ENCODE data around the gene CISH.

The CISH gene

GRCh38 chr3:50587806-50588758 lies 23.5 kb downstream of the CISH start:
- no peaks in the 10 kb centered on the region for H3K27me3 ChIP-seq (ENCODE audit: control insufficient read depth in 1 of 2, insufficient read depth in 2 of 2, low read length in 2 of 2)
- no peaks in the 10 kb centered on the region for H3K9me3 ChIP-seq (ENCODE audit: low read length)
- H3K4me1 ChIP-seq (ENCODE audit: insufficient read depth, low read length): peaks cover 19% of the 10 kb centered on the region
- no peaks in the 10 kb centered on the region for H3K36me3 ChIP-seq (ENCODE audit: insufficient read depth, low read length)
- H3K4me3 ChIP-seq (ENCODE audit: low read depth in 1 of 2, low read length in 2 of 2): no peak overlapping the region
- H3K9ac ChIP-seq (ENCODE audit: low read length): no peak overlapping the region
- no peak overlapping the region for H3K27ac ChIP-seq (ENCODE audit: low read depth, low read length)

GRCh38 chr3:50587373-50587772 lies 24.2 kb downstream of the CISH start:
- Histone ChIP-seq H3K36me3 (ENCODE audit: insufficient read depth, low read length) (peaks cover 2% of the 10 kb centered on the region), H3K9me3 (ENCODE audit: low read length) (no peaks in the 10 kb centered on the region), H3K4me1 (ENCODE audit: insufficient read depth, low read length) (peaks cover 13% of the 10 kb centered on the region), H3K27ac (ENCODE audit: low read depth, low read length) (no peak overlapping the region), H3K9ac (ENCODE audit: low read length) (no peak overlapping the region), H3K27me3 (ENCODE audit: control insufficient read depth in 1 of 2, insufficient read depth in 2 of 2, low read length in 2 of 2) (no peaks in the 10 kb centered on the region), H3K4me3 (ENCODE audit: low read depth in 1 of 2, low read length in 2 of 2) (no peak overlapping the region)

DNA sequence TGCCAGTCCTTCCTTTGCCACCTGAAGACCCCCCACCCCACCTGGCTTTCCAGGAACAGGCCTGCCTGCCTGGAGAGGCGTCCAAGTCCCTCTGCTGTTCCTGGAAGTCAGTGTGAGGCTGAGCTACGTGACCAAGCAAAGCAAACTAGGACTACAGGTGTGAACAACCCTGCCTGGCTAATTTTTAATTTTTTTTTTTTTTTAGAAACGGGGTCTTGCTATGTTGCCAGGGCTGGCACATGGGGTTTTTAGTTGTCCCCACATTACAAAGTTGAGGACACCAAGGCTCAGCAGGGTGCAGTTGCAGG lies 24.9 kb downstream of the CISH start:
- peaks cover 10% of the 10 kb centered on the region for H3K4me1 ChIP-seq (ENCODE audit: insufficient read depth, low read length)
- no peak overlapping the region for H3K4me3 ChIP-seq (ENCODE audit: low read depth in 1 of 2, low read length in 2 of 2)

DNA sequence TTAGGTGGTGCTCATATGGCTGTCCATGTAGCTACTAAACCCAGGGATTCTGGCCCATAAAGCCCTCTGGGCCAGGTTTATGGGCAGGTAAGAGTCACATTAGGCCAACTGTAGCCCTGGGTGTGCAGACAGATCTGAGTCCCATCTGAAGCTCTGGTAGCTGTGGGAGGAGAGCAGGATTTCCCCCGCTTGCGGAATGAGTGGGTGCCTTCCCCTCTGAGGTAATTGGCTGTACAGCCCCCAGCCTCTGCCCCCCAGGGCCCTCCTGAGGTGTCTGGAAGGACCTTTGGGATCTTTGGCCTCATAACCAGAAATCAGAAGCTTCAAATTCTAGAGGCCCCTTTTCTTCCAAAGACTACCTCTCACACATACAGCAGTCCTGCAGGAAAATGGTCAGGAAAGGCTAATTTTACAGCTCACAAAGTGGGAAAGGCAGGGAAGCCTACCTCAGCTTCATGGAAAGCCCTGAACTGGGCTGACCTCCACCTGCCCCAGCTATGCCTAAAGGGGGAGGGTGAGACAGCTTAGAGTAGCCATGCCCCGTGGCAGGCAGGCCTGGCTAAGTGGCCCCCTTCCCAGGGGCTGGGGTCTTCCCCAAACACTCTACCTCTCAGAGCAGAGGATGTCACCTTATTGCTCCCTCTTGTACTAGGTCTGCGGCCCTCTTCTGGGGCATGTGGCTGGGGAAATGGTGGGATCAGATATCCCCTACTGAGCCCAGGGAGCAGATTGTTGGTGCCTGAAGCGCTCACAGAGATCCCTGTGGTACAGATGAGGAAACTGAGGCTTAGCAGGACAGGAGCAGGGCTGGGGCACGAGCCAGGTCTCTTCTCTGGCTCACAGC lies 25.4 kb downstream of the CISH start:
- Histone ChIP-seq H3K4me1 (ENCODE audit: insufficient read depth, low read length) (peaks cover 7% of the 10 kb centered on the region), H3K36me3 (ENCODE audit: insufficient read depth, low read length) (peaks cover 3% of the 10 kb centered on the region), H3K9ac (ENCODE audit: low read length) (no peak overlapping the region), H3K27ac (ENCODE audit: low read depth, low read length) (no peak overlapping the region), H3K27me3 (ENCODE audit: control insufficient read depth in 1 of 2, insufficient read depth in 2 of 2, low read length in 2 of 2) (no peaks in the 10 kb centered on the region), H3K4me3 (ENCODE audit: low read depth in 1 of 2, low read length in 2 of 2) (no peak overlapping the region), H3K9me3 (ENCODE audit: low read length) (no peaks in the 10 kb centered on the region)

More for the DNA sequence above, 24.9 kb downstream of the CISH start:
- Histone ChIP-seq H3K27ac (ENCODE audit: low read depth, low read length) (no peak overlapping the region), H3K36me3 (ENCODE audit: insufficient read depth, low read length) (peaks cover 3% of the 10 kb centered on the region), H3K9ac (ENCODE audit: low read length) (no peak overlapping the region), H3K27me3 (ENCODE audit: control insufficient read depth in 1 of 2, insufficient read depth in 2 of 2, low read length in 2 of 2) (no peaks in the 10 kb centered on the region), H3K9me3 (ENCODE audit: low read length) (no peaks in the 10 kb centered on the region)

DNA sequence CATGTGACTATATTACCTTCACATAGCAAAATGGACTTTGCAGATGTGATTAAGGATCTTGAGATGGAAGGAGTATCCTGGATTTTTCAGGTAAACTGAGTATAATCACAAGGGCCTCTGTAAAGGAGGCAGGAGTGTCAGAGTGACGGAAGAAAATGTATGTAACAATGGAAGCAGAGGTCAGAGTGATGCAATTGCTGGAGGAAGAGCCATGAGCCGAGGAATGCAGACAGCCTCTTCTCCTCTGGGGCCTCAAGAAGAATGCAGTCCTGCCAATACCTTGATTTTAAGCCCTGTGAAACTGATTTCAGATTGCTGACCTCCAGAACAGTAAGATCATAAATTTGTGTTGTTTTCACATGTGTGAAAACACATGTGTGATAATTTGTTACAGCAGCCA lies 27.2 kb downstream of the CISH start:
- Histone ChIP-seq H3K27me3 (ENCODE audit: control insufficient read depth in 1 of 2, insufficient read depth in 2 of 2, low read length in 2 of 2) (no peaks in the 10 kb centered on the region), H3K27ac (ENCODE audit: low read depth, low read length) (no peak overlapping the region), H3K4me3 (ENCODE audit: low read depth in 1 of 2, low read length in 2 of 2) (no peak overlapping the region), H3K36me3 (ENCODE audit: insufficient read depth, low read length) (peaks cover 3% of the 10 kb centered on the region), H3K4me1 (ENCODE audit: insufficient read depth, low read length) (no peaks in the 10 kb centered on the region), H3K9me3 (ENCODE audit: low read length) (no peaks in the 10 kb centered on the region), H3K9ac (ENCODE audit: low read length) (no peak overlapping the region)

GRCh38 chr3:50583897-50584296 lies 27.7 kb downstream of the CISH start:
- Histone ChIP-seq H3K9me3 (ENCODE audit: low read length) (no peaks in the 10 kb centered on the region), H3K27me3 (ENCODE audit: control insufficient read depth in 1 of 2, insufficient read depth in 2 of 2, low read length in 2 of 2) (no peaks in the 10 kb centered on the region), H3K36me3 (ENCODE audit: insufficient read depth, low read length) (peaks cover 6% of the 10 kb centered on the region), H3K4me3 (ENCODE audit: low read depth in 1 of 2, low read length in 2 of 2) (no peak overlapping the region), H3K9ac (ENCODE audit: low read length) (no peak overlapping the region), H3K27ac (ENCODE audit: low read depth, low read length) (no peak overlapping the region), H3K4me1 (ENCODE audit: insufficient read depth, low read length) (no peaks in the 10 kb centered on the region)

- Histone ChIP-seq H3K27ac (ENCODE audit: low read depth, low read length) (no peak overlapping the region), H3K36me3 (ENCODE audit: insufficient read depth, low read length) (peaks cover 24% of the 10 kb centered on the region), H3K4me1 (ENCODE audit: insufficient read depth, low read length) (no peaks in the 10 kb centered on the region), H3K9me3 (ENCODE audit: low read length) (no peaks in the 10 kb centered on the region), H3K27me3 (ENCODE audit: control insufficient read depth in 1 of 2, insufficient read depth in 2 of 2, low read length in 2 of 2) (no peaks in the 10 kb centered on the region), H3K4me3 (ENCODE audit: low read depth in 1 of 2, low read length in 2 of 2) (no peak overlapping the region), H3K9ac (ENCODE audit: low read length) (no peak overlapping the region)
Measured at GRCh38 chr3:50582083-50582482, 29.5 kb downstream of the CISH start.

DNA sequence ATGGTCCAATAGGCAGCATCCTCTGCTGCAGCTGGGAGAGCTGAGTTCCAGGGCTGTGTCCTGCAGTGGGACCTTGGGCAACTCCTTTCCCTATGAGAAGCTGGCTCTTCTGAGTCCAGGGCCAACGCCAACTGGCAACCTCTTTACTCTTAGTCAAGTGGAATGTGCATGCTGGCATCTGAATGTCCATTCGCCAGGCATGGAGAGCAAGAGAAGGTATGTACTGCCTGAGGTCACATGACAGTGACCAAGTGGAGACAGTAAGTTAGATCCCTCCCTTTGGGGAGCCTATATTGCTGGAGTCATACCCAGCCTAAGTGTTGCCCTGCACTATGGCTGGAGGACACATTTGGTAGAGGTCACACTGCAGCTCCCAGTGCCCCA lies 30.1 kb downstream of the CISH start:
- Histone ChIP-seq H3K4me3 (ENCODE audit: low read depth in 1 of 2, low read length in 2 of 2) (no peak overlapping the region), H3K36me3 (ENCODE audit: insufficient read depth, low read length) (peaks cover 28% of the 10 kb centered on the region), H3K4me1 (ENCODE audit: insufficient read depth, low read length) (no peaks in the 10 kb centered on the region), H3K27ac (ENCODE audit: low read depth, low read length) (no peak overlapping the region), H3K27me3 (ENCODE audit: control insufficient read depth in 1 of 2, insufficient read depth in 2 of 2, low read length in 2 of 2) (no peaks in the 10 kb centered on the region), H3K9ac (ENCODE audit: low read length) (no peak overlapping the region), H3K9me3 (ENCODE audit: low read length) (no peaks in the 10 kb centered on the region)

- no peaks in the 10 kb centered on the region for H3K4me1 ChIP-seq (ENCODE audit: insufficient read depth, low read length)
- H3K9ac ChIP-seq (ENCODE audit: low read length): no peak overlapping the region
- H3K36me3 ChIP-seq (ENCODE audit: insufficient read depth, low read length): peaks cover 34% of the 10 kb centered on the region
- H3K27me3 ChIP-seq (ENCODE audit: control insufficient read depth in 1 of 2, insufficient read depth in 2 of 2, low read length in 2 of 2): no peaks in the 10 kb centered on the region
- H3K27ac ChIP-seq (ENCODE audit: low read depth, low read length): no peak overlapping the region
- no peaks in the 10 kb centered on the region for H3K9me3 ChIP-seq (ENCODE audit: low read length)
- H3K4me3 ChIP-seq (ENCODE audit: low read depth in 1 of 2, low read length in 2 of 2): no peak overlapping the region
Measured at GRCh38 chr3:50580683-50581458, 30.7 kb downstream of the CISH start.

- no peak overlapping the region for H3K27ac ChIP-seq (ENCODE audit: low read depth, low read length)
- peaks cover 47% of the 10 kb centered on the region for H3K36me3 ChIP-seq (ENCODE audit: insufficient read depth, low read length)
- no peak overlapping the region for H3K4me3 ChIP-seq (ENCODE audit: low read depth in 1 of 2, low read length in 2 of 2)
- peaks cover 1% of the 10 kb centered on the region for H3K4me1 ChIP-seq (ENCODE audit: insufficient read depth, low read length)
- no peak overlapping the region for H3K9ac ChIP-seq (ENCODE audit: low read length)
- no peaks in the 10 kb centered on the region for H3K9me3 ChIP-seq (ENCODE audit: low read length)
- H3K27me3 ChIP-seq (ENCODE audit: control insufficient read depth in 1 of 2, insufficient read depth in 2 of 2, low read length in 2 of 2): no peaks in the 10 kb centered on the region
Measured at GRCh38 chr3:50577348-50577747, 34.2 kb downstream of the CISH start.

- Histone ChIP-seq H3K4me3 (ENCODE audit: low read depth in 1 of 2, low read length in 2 of 2) (no peak overlapping the region), H3K36me3 (ENCODE audit: insufficient read depth, low read length) (peaks cover 46% of the 10 kb centered on the region), H3K27me3 (ENCODE audit: control insufficient read depth in 1 of 2, insufficient read depth in 2 of 2, low read length in 2 of 2) (no peaks in the 10 kb centered on the region), H3K4me1 (ENCODE audit: insufficient read depth, low read length) (peaks cover 11% of the 10 kb centered on the region), H3K9me3 (ENCODE audit: low read length) (no peaks in the 10 kb centered on the region), H3K9ac (ENCODE audit: low read length) (no peak overlapping the region), H3K27ac (ENCODE audit: low read depth, low read length) (no peak overlapping the region)
Measured at GRCh38 chr3:50575372-50575771, 36.2 kb downstream of the CISH start.

Data from muscle layer of colon (tissue), 2 donors.